NCI-H1048 (cell line): ENCODE measurements around the gene GMCL2.

Source experiments
- DNase-seq: peaks from one replicate; lab custom pipeline; 2025; lab: John Stamatoyannopoulos, UW

The GMCL2 gene

GRCh38 chr5:178177569-178177968 lies 9.6 kb downstream of the GMCL2 start:
- no peak for DNase-seq

- DNase-seq, result no peak
Observed at GRCh38 chr5:178176791-178177190, 10.4 kb downstream of the GMCL2 start.

- DNase-seq, result no peak
Observed at GRCh38 chr5:178174456-178174855, 12.7 kb downstream of the GMCL2 start.

- DNase-seq, result no peak
Observed at GRCh38 chr5:178170455-178170854, 16.7 kb downstream of the GMCL2 start.

- DNase-seq, result no peak
Observed at GRCh38 chr5:178165581-178165980, 21.6 kb downstream of the GMCL2 start.

GRCh38 chr5:178163772-178164735 lies 23.1 kb downstream of the GMCL2 start:
- peak; percentile 69 for DNase-seq

GRCh38 chr5:178162481-178162880 lies 24.7 kb downstream of the GMCL2 start:
- DNase-seq, result no peak

GRCh38 chr5:178160176-178160575 lies 27.0 kb downstream of the GMCL2 start:
- DNase-seq, result no peak

GRCh38 chr5:178155065-178155464 lies 32.1 kb downstream of the GMCL2 start:
- no peak for DNase-seq

- DNase-seq, result peak; percentile 94
Observed at GRCh38 chr5:178153530-178154340, 33.4 kb downstream of the GMCL2 start, which contains the start of gene NHP2. Gene NHP2 (minus strand): TSS chr5:178153885. CDS start chr5:178153817, 68 bp downstream.

GRCh38 chr5:178152491-178153444 lies 34.4 kb downstream of the GMCL2 start:
- no peak for DNase-seq

- DNase-seq, result no peak
Observed at GRCh38 chr5:178150977-178151734, 36.0 kb downstream of the GMCL2 start.

- DNase-seq, result no peak
Observed at GRCh38 chr5:178149199-178149932, 37.8 kb downstream of the GMCL2 start.

- no peak for DNase-seq
Observed at GRCh38 chr5:178147406-178147805, 39.8 kb downstream of the GMCL2 start.

GRCh38 chr5:178145965-178146820 lies 41.0 kb downstream of the GMCL2 start:
- no peak for DNase-seq

GRCh38 chr5:178143901-178144300 lies 43.3 kb downstream of the GMCL2 start:
- DNase-seq, result no peak

- DNase-seq, result no peak
Observed at GRCh38 chr5:178143246-178143645, 43.9 kb downstream of the GMCL2 start.

GRCh38 chr5:178142642-178143041 lies 44.5 kb downstream of the GMCL2 start:
- no peak for DNase-seq

- DNase-seq, result no peak
Observed at GRCh38 chr5:178141550-178141949, 45.6 kb downstream of the GMCL2 start.
